Measurements from ENCODE around the gene KDM2A.

KDM2A gene

GRCh38 chr11:67278135-67278938 lies 159.3 kb downstream of the KDM2A start:
- Histone ChIP-seq H3K4me3 (peak overlapping the region in 3 of 7 experiments; percentile 1 to 20 (median 18)), H3K27ac (peak overlapping the region; percentile 36 to 100 (median 93))

DNA sequence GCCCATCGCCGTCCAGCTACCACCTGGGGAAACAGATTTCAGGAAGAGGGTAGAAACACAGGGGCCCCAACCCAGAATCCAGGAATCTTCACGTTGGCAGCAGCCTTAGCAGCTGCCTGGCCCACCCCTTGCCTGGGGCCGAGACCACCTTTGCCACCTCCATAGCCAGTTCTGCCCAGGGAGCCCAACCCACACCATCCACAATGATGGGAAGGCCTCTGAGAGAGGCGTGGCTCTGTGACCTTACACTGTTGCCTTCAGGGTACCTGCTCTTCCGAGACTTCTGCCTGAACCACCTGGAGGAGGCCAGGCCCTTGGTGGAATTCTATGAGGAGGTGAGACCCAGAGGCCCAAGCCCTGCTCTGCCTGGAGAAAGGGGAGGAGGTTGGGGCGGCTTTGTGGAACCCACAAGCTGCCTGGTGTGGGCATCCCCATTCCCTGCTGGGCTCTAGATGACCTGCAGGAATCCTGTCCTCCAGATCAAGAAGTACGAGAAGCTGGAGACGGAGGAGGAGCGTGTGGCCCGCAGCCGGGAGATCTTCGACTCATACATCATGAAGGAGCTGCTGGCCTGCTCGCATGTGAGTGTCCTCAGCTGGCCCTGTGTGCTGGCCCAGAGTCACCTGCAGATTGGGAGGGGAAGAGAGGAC lies 160.0 kb downstream of the KDM2A start:
- Histone ChIP-seq H3K27ac (peak overlapping the region in 20 of 21 experiments; percentile 14 to 100 (median 92)), H3K4me3 (no peak overlapping the region)

DNA sequence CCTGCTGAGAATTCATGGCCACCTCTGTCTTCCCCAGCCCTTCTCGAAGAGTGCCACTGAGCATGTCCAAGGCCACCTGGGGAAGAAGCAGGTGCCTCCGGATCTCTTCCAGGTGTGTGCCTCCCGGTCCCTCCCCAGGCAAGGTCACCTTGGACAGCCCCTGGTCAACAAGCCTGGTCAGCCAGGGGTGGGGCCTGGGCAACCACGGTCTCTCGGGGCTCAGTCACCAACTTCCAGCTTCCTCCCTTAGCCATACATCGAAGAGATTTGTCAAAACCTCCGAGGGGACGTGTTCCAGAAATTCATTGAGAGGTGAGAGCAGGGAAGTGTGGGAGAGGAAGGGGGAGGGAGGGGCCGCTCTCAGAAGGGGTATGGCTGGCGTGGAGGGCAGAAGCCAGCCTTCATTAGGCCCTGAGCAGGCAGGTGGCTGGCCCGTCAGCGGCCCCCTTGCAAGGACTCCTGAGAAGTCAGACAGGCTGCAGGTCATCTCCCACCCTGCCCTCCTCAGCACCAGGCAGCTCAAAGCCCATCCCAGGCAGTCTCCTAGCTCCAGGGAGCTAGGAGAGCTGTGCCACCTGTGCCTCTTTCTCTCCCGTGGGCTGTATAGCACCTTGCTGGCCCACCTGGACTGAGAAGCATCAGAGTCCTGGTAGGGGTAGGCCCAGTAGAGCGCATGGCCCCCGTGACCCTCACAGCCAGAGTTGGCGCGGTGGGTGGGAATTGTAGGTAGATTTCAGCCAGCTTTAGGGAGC lies 160.7 kb downstream of the KDM2A start:
- Histone ChIP-seq H3K27ac (peak overlapping the region in 18 of 21 experiments; percentile 29 to 100 (median 93)), H3K4me3 (no peak overlapping the region)

GRCh38 chr11:67280341-67280787 lies 161.3 kb downstream of the KDM2A start:
- peak overlapping the region in 15 of 21 experiments; percentile 31 to 100 (median 93) for H3K27ac ChIP-seq

DNA sequence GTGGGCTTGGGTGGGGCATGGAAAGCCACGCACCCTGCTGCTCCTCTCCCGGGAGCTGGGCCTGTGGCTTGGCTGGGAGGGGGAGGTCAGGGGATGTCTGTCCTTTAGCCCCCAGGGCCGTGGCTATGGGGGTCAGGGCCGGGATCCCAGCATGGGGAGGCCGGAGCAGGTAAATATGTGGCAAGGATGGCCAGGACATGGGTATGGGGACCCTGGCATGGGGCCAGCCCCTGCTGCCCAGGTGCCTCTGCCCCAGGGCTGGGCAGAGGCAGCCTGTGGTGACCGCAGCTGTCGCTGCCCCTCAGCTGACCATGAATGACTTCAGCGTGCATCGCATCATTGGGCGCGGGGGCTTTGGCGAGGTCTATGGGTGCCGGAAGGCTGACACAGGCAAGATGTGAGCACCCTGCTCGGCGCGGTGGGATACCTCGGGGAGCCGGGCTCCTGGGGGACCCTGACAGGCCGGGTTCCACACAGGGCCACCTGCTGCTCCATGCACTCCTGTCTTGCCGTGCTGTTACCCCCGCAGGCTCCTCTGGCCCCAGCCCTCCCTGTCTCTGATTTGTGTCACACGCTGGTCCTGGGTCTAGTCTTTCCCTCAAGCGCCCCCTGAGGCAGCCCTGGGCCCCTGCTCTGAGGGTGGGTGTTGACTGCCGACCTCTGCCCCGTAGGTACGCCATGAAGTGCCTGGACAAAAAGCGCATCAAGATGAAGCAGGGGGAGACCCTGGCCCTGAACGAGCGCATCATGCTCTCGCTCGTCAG lies 161.9 kb downstream of the KDM2A start:
- peak overlapping the region in 15 of 21 experiments; percentile 31 to 100 (median 93) for H3K27ac ChIP-seq
- no peak overlapping the region for H3K4me3 ChIP-seq

More at GRCh38 chr11:67280341-67280787, 161.3 kb downstream of the KDM2A start:
- H3K4me3 ChIP-seq, result no peak overlapping the region

- Histone ChIP-seq H3K4me3 (no peak overlapping the region), H3K27ac (peak overlapping the region in 9 of 21 experiments; percentile 18 to 100 (median 50))
Measured at GRCh38 chr11:67281552-67282150, 162.6 kb downstream of the KDM2A start.

GRCh38 chr11:67282155-67282875 lies 163.3 kb downstream of the KDM2A start:
- Histone ChIP-seq H3K27ac (peak overlapping the region in 14 of 21 experiments; percentile 6 to 100 (median 42)), H3K4me3 (no peak overlapping the region)

DNA sequence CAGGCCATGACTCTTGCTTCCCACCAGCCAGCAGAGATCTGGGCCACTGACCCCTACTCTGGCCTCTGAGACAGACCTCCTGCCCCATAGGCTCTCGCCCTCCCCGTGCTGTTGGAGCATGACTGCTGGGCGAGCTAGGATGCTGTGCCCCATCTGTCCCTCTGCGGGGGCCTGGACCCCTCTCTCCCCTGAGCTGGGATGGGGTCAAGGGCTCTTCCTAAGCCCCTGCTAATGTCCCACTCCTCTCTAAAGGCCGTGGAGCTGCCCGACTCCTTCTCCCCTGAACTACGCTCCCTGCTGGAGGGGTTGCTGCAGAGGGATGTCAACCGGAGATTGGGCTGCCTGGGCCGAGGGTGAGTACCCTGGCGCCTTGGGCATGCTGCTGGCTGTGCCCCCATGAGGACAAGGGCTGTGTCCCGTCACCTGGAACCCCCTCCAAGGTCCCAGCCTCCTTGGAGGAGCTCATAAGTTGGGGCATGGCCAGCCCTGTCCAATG lies 163.9 kb downstream of the KDM2A start:
- Histone ChIP-seq H3K4me3 (no peak overlapping the region), H3K27ac (peak overlapping the region in 15 of 21 experiments; percentile 0 to 100 (median 38))

DNA sequence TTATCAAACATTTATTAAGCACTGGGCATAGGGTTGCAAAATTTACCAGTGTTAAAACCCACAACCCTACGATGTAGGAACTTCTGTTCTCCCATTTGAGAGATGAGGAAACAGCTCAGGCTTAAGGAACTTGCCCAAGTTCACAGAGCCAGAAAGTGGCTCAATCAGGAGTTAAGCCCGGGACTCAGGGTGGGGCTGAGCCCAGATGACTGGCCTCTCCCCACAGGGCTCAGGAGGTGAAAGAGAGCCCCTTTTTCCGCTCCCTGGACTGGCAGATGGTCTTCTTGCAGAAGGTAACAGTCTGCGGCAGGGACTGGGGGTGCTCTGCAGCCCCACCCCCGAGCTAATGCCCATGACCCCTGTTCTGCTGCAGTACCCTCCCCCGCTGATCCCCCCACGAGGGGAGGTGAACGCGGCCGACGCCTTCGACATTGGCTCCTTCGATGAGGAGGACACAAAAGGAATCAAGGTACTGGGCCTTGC lies 164.5 kb downstream of the KDM2A start:
- peak overlapping the region in 17 of 21 experiments; percentile 1 to 100 (median 42) for H3K27ac ChIP-seq
- H3K4me3 ChIP-seq, result no peak overlapping the region

GRCh38 chr11:67284811-67285540 lies 165.9 kb downstream of the KDM2A start:
- Histone ChIP-seq H3K4me3 (peak overlapping the region in 2 of 7 experiments; percentile 4 to 10), H3K27ac (peak overlapping the region in 15 of 21 experiments; percentile 16 to 100 (median 98))

DNA sequence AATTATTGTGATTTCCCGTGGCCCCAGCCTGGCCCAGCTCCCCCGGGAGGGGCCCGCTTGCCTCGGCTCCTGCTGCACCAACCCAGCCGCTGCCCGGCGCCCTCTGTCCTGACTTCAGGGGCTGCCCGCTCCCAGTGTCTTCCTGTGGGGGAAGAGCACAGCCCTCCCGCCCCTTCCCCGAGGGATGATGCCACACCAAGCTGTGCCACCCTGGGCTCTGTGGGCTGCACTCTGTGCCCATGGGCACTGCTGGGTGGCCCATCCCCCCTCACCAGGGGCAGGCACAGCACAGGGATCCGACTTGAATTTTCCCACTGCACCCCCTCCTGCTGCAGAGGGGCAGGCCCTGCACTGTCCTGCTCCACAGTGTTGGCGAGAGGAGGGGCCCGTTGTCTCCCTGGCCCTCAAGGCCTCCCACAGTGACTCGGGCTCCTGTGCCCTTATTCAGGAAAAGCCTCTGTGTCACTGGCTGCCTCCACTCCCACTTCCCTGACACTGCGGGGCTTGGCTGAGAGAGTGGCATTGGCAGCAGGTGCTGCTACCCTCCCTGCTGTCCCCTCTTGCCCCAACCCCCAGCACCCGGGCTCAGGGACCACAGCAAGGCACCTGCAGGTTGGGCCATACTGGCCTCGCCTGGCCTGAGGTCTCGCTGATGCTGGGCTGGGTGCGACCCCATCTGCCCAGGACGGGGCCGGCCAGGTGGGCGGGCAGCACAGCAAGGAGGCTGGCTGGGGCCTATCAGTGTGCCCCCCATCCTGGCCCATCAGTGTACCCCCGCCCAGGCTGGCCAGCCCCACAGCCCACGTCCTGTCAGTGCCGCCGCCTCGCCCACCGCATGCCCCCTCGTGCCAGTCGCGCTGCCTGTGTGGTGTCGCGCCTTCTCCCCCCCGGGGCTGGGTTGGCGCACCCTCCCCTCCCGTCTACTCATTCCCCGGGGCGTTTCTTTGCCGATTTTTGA lies 166.8 kb downstream of the KDM2A start:
- Histone ChIP-seq H3K4me3 (peak overlapping the region in 1 of 7 experiments; percentile 7), H3K27ac (peak overlapping the region; percentile 26 to 100 (median 97))

DNA sequence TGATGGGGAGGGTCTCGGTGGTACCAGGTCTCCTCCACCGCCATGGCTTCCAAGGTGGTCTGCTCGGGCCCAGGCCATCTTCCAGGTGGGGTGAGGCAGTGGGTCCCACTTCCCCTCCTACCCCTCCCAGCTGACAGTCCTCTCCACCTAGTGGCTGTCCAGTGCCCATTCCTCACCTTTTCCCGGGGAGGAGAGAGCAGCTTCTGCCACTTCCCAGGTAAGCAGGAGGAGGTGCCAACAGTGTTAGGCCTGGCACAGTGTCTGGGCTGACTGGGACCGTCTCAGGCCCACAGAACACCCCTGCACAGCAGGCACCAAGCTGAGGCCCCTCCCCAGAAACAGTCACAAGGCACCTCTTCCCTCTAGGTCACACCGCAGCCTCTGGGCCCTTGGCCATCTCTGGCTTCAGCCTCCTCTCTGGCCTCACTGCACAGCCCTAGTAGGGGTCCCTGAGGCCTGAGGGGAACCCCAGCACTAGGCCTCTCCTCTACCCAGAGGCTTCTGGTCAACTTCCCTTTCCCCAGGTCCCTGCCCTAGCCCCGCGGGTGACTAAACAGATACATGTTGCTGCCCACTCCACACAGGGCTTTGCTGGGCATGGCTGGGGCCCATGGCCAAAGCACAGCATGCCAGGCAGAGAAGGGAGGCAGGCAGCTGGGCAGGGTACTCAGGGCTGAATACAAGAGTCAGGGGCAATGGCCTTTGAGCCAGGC lies 167.7 kb downstream of the KDM2A start:
- Histone ChIP-seq H3K27ac (peak overlapping the region; percentile 36 to 100 (median 97)), H3K4me3 (no peak overlapping the region)

DNA sequence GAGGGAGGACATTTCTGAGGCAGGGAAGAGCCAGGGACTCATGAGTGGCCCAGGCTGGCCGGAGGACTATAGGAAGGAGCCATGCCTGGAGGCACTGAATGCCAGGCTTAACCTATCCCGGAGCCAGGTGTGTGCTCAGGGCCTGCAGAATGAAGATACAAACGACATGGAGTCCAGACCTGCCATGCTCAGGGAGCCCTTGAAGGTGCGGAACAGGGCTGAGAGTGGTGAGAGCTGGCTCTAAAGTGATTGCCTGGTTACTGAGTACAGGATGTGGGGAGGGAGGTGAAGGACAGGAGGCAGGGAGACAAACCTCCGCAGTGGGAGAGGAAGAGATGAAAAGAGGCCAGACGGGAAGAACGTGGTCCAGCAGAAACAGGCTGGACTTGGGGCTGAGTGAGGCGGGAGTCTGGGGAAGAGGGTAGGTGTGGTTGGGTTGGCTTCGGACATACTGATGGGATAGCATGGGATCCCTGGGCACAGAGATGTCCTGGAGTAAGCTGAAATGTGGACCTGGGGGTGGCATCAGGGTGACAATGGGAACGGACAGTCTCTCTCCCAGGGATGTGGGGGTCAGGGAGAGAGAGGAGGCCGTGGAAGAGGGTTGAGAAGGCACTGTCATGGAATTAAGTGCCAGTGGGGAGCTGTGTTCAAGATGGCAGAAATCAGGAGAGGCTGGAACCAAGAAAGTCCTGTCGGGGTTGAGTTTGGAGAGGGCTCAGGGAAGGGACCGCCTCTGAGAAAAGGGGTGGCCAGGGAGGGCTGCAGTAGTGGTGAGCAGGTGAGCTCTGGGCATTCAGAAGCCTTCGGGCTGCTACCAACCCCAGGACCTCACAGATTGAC lies 168.5 kb downstream of the KDM2A start:
- peak overlapping the region; percentile 36 to 100 (median 97) for H3K27ac ChIP-seq
- peak overlapping the region in 3 of 7 experiments; percentile 56 to 78 (median 60) for H3K4me3 ChIP-seq

DNA sequence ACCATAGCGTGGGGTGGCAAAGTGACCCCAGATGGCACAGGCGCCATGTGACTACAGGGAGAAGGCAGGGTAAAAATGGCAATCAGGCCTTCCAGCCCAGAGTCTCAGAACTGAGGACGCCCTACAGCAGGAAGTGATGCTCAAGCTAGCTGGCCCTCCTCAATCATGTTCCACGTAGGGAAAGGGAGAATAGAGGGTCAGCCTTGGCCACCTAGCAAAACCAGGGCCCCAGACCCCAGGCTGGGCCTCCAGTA lies 169.1 kb downstream of the KDM2A start:
- Histone ChIP-seq H3K4me3 (peak overlapping the region; percentile 56 to 84 (median 74)), H3K27ac (peak overlapping the region; percentile 36 to 100 (median 97))

Data from skin epidermis (tissue), 12 donors.